H9 (cell line): ENCODE measurements around the gene TDRD9. TPM values are rescaled to one million over a fixed set of nuclear protein-coding genes. Genes with fewer than 3 reads are reported as not detected.
A peak's percentile ranks its signal among the peaks of the same experiment; 100 is the strongest.
"Not testable (repeated sequence)": the region's sequence is repeated elsewhere in the genome, so short reads cannot be mapped to it uniquely, and the experiment has no call there.

Experiments used
- DNase-seq: peaks from one replicate; pipeline ENCODE4 v3.0.0-alpha.2; 2017
- H2AFZ ChIP-seq: one replicate; pipeline ENCODE4 v1.6.1; 2013; ENCODE audit warnings: mild to moderate bottlenecking, low read length, control low read depth, moderate library complexity
- H2AK5ac ChIP-seq: 2 replicates; pipeline ENCODE4 v1.6.1; 2013; ENCODE audit warnings: low read length, control low read depth, mixed read lengths; ENCODE audit not compliant: insufficient read length
- H2BK120ac ChIP-seq: one replicate; pipeline ENCODE4 v1.6.1; 2013; ENCODE audit warnings: low read depth, mild to moderate bottlenecking, low read length, control low read depth, inconsistent platforms; ENCODE audit not compliant: poor library complexity, severe bottlenecking
- H2BK12ac ChIP-seq: 2 replicates; pipeline ENCODE4 v1.6.1; 2013; ENCODE audit warnings: low read length, control low read depth, mixed read lengths, low read depth; ENCODE audit not compliant: insufficient read length
- H2BK15ac ChIP-seq: 2 replicates; pipeline ENCODE4 v1.6.1; 2013; ENCODE audit warnings: low read depth, low read length, control low read depth
- H2BK20ac ChIP-seq: one replicate; pipeline ENCODE4 v1.6.1; 2013; ENCODE audit warnings: low read depth, mild to moderate bottlenecking, low read length, control low read depth, inconsistent platforms; ENCODE audit not compliant: poor library complexity, severe bottlenecking
- H2BK5ac ChIP-seq: 2 replicates; pipeline ENCODE4 v1.6.1; 2013; ENCODE audit warnings: low read length, control low read depth, mixed read lengths; ENCODE audit not compliant: insufficient read length
- H3K14ac ChIP-seq: 2 replicates; pipeline ENCODE4 v1.6.1; 2013; ENCODE audit warnings: low read length, control low read depth; ENCODE audit not compliant: insufficient read depth
- H3K18ac ChIP-seq: 2 replicates; pipeline ENCODE4 v1.6.1; 2013; ENCODE audit warnings: low read depth, mild to moderate bottlenecking, mixed read lengths, low read length, control low read depth; ENCODE audit not compliant: insufficient read length
- H3K23ac ChIP-seq: 2 replicates; pipeline ENCODE4 v1.6.1; 2013; ENCODE audit warnings: low read length, control low read depth, mixed read lengths, low read depth; ENCODE audit not compliant: insufficient read length
- H3K23me2 ChIP-seq: 2 replicates; pipeline ENCODE4 v1.6.1; 2013; ENCODE audit warnings: low read depth, mild to moderate bottlenecking, mixed read lengths, low read length, control low read depth; ENCODE audit not compliant: insufficient read length, poor library complexity, severe bottlenecking
- H3K27ac ChIP-seq: 2 replicates; pipeline ENCODE4 v1.5.1; 2013; ENCODE audit warnings: low read length, control low read depth, mixed read lengths, low read depth; ENCODE audit not compliant: insufficient read length
- H3K27me3 ChIP-seq: 2 replicates; pipeline ENCODE4 v1.6.1; 2013; ENCODE audit warnings: low read length, control low read depth, inconsistent platforms; ENCODE audit not compliant: insufficient read depth
- H3K4ac ChIP-seq: 2 replicates; pipeline ENCODE4 v1.6.1; 2013; ENCODE audit warnings: low read depth, mild to moderate bottlenecking, control low read depth, inconsistent platforms, low read length, moderate library complexity
- H3K4me1 ChIP-seq: 2 replicates; pipeline ENCODE4 v1.6.1; 2013; ENCODE audit warnings: low read length, control low read depth, inconsistent platforms; ENCODE audit not compliant: insufficient read depth
- H3K4me2 ChIP-seq: 2 replicates; pipeline ENCODE4 v1.6.1; 2013; ENCODE audit warnings: low read length, control low read depth, mixed read lengths; ENCODE audit not compliant: insufficient read length, insufficient read depth
- H3K56ac ChIP-seq: 2 replicates; pipeline ENCODE4 v1.6.1; 2013; ENCODE audit warnings: low read depth, mild to moderate bottlenecking, mixed read lengths, low read length, control low read depth; ENCODE audit not compliant: insufficient read length
- H3K79me1 ChIP-seq: 2 replicates; pipeline ENCODE4 v1.6.1; 2013; ENCODE audit warnings: low read depth, mild to moderate bottlenecking, moderate library complexity, low read length, control low read depth, inconsistent platforms; ENCODE audit not compliant: insufficient read depth, poor library complexity, severe bottlenecking
- H3K79me2 ChIP-seq: 2 replicates; pipeline ENCODE4 v1.6.1; 2013; ENCODE audit warnings: low read length, control low read depth, inconsistent platforms; ENCODE audit not compliant: insufficient read depth
- H3K9ac ChIP-seq: 2 replicates; pipeline ENCODE4 v1.6.1; 2013; ENCODE audit warnings: low read length, control low read depth, mixed read lengths; ENCODE audit not compliant: insufficient read length; ENCODE audit errors: extremely low read depth
- H3K9me3 ChIP-seq: one replicate; pipeline ENCODE4 v1.6.1; 2013; ENCODE audit warnings: low read depth, low read length, inconsistent platforms; ENCODE audit not compliant: control insufficient read depth
- H3T11ph ChIP-seq: one replicate; pipeline ENCODE4 v1.6.1; 2013; ENCODE audit warnings: mild to moderate bottlenecking, low read length, control low read depth, inconsistent platforms
- H4K20me1 ChIP-seq: one replicate; pipeline ENCODE4 v1.6.1; 2013; ENCODE audit not compliant: control insufficient read depth, insufficient read length, insufficient read depth
- H4K5ac ChIP-seq: 2 replicates; pipeline ENCODE4 v1.6.1; 2013; ENCODE audit warnings: low read depth, mild to moderate bottlenecking, mixed read lengths, low read length, control low read depth; ENCODE audit not compliant: insufficient read length
- H4K8ac ChIP-seq: replicated peaks from 2 replicates; pipeline ENCODE4 v1.6.1; 2013; ENCODE audit warnings: low read length, control low read depth, mixed read lengths, low read depth; ENCODE audit not compliant: insufficient read length
- H4K91ac ChIP-seq: 2 replicates; pipeline ENCODE4 v1.6.1; 2013; ENCODE audit warnings: low read depth, mild to moderate bottlenecking, moderate library complexity, mixed read lengths, low read length, control low read depth; ENCODE audit not compliant: insufficient read length
- H3K27ac Mint-ChIP-seq, 3 experiments: 2 replicates in 2 of 3; 3 replicates in 1 of 3; pipeline ENCODE4 v1.8.0; 2020 to 2021; ENCODE audit warnings: mixed read lengths in 3 of 3, mild to moderate bottlenecking in 1 of 3, moderate library complexity in 1 of 3
- H3K27me3 Mint-ChIP-seq: 2 replicates; pipeline ENCODE4 v1.8.0; 2021; ENCODE audit warnings: low read depth, mild to moderate bottlenecking, moderate library complexity, mixed read lengths
- H3K36me3 Mint-ChIP-seq, 3 experiments: 2 replicates in 2 of 3; 3 replicates in 1 of 3; pipeline ENCODE4 v1.8.0; 2020 to 2021; ENCODE audit warnings: low read depth in 3 of 3, mixed read lengths in 3 of 3; ENCODE audit not compliant: insufficient read depth in 1 of 3
- H3K4me1 Mint-ChIP-seq, 2 experiments: 2 replicates each; pipeline ENCODE4 v1.8.0; 2020; ENCODE audit warnings: mixed read lengths in 2 of 2
- H3K4me3 Mint-ChIP-seq, 2 experiments: 2 replicates in 1 of 2; 3 replicates in 1 of 2; pipeline ENCODE4 v1.8.0; 2020 to 2021; ENCODE audit warnings: mild to moderate bottlenecking in 2 of 2, mixed read lengths in 2 of 2, moderate library complexity in 1 of 2
- H3K9me3 Mint-ChIP-seq, 2 experiments: 2 replicates in 1 of 2; 3 replicates in 1 of 2; pipeline ENCODE4 v1.8.0; 2020; ENCODE audit warnings: mild to moderate bottlenecking in 2 of 2, mixed read lengths in 2 of 2, moderate library complexity in 1 of 2
- WGBS: extraction: QIAGEN DNeasy Blood & Tissue Kit; methylation state at CpG from one replicate; pipeline ENCODE4 v1.1.7; 2013; ENCODE audit warnings: missing lambda C conversion rate, low lambda C conversion rate, mixed read lengths; ENCODE audit not compliant: insufficient read length; ENCODE audit errors: extremely low coverage; 5-methylcytosine and 5-hydroxymethylcytosine counted together
- total RNA-seq: library from RNA; stranded (reverse); gene quantifications from 2 replicates; pipeline ENCODE4 v1.2.1, GENCODE V29; 2021
- TF ChIP-seq, protein P1 (sequence below): fragments of 200-600 bp; sonication (generic); conservative IDR thresholded peaks from 3 replicates; pipeline ENCODE4 v1.8.0; 2021; ENCODE audit warnings: antibody characterized with exemption, mild to moderate bottlenecking

TDRD9 gene
- total RNA-seq, 1 experiment from 2014 or later = not detected

DNA sequence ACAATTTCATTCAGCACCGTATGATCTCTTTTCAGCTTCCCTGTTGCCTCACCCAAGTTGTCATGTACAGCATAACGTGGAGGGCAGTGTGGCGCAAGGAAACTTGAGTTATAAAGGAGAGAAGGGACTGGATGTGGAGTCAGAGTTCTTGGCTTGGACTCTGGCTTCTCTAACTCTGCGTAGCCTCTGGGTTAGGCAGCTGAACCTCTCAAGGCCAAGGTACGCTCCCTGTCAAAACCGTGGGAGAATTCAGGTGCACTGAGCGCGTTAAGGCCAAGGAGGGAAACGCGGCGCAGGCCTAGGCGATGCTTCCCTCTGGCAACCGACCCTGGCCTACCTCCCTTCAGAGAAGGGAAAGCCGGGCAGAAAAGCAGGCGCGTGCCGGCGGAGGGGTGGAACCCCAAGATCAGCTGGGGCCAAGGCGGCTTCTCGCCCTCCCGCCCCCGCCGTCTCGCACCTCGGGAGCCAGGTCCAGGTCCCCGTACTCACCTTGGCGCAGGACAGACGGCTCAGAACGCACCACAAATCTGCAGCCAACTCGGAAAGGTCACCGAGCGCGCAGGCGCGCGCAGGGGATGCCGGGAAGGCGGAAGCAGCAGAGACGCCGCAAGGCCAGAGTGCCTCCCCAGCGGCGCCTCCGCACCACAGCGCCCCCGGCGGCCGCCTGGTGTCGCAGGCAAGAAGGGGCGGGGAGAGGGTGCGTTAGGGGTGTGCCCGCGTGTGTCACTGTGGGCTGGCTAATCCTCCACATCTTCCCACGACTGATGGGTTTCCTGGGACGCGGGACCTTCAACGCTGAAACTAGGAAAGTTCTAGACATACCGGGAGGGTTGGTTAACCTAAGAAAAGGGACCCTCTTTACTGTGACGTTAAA is 7.0 kb upstream of the TDRD9 start:
- peak overlapping the region; percentile 53 to 96 (median 88); a peak in 6 of 7 replicates for H3K27ac Mint-ChIP-seq
- Histone ChIP-seq H2BK15ac (no peak overlapping the region), H2BK5ac (no peak overlapping the region), H3K4me2 (peak overlapping the region; percentile 100), H2AK5ac (no peak overlapping the region), H3T11ph (no peak overlapping the region), H3K79me1 (peaks cover 14% of the 10 kb centered on the region), H2BK20ac (no peak overlapping the region), H3K14ac (peak overlapping the region; percentile 86), H3K4ac (no peak overlapping the region), H3K9me3 (no peaks in the 10 kb centered on the region), H3K23ac (peak overlapping the region; percentile 9), H4K5ac (no peak overlapping the region), H3K27ac (no peak overlapping the region), H2AFZ (peak overlapping the region; percentile 95), H3K56ac (no peak overlapping the region), H3K79me2 (peaks cover 4% of the 10 kb centered on the region; the same call in 1 of the 2 replicates), H3K4me1 (no peaks in the 10 kb centered on the region), H3K9ac (peak overlapping the region; percentile 98), H4K8ac (no peak overlapping the region), H3K23me2 (peaks cover 8% of the 10 kb centered on the region), H3K18ac (peak overlapping the region; percentile 59), H3K27me3 (no peaks in the 10 kb centered on the region), H4K20me1 (no peaks in the 10 kb centered on the region), H2BK12ac (no peak overlapping the region), H4K91ac (no peak overlapping the region), H2BK120ac (no peak overlapping the region)
- H3K9me3 Mint-ChIP-seq = no peaks in the 10 kb centered on the region
- 0 out of 2 replicates have a peak, but pooled peaks cover 1% of the 10 kb centered on the region for H3K27me3 Mint-ChIP-seq
- H3K4me1 Mint-ChIP-seq = peaks cover 7 to 11% of the 10 kb centered on the region in 2 experiments; a peak in 2 of 4 replicates
- no CpG with 5 or more reads among the region's 58 CpGs for WGBS
- peak overlapping the region; percentile 92 to 94 for H3K4me3 Mint-ChIP-seq
- peaks cover 4 to 11% (median 4%) of the 10 kb centered on the region in 3 experiments; a peak in 6 of 7 replicates for H3K36me3 Mint-ChIP-seq
- DNase-seq = peak; percentile 93
- TF ChIP-seq, protein P1, sequence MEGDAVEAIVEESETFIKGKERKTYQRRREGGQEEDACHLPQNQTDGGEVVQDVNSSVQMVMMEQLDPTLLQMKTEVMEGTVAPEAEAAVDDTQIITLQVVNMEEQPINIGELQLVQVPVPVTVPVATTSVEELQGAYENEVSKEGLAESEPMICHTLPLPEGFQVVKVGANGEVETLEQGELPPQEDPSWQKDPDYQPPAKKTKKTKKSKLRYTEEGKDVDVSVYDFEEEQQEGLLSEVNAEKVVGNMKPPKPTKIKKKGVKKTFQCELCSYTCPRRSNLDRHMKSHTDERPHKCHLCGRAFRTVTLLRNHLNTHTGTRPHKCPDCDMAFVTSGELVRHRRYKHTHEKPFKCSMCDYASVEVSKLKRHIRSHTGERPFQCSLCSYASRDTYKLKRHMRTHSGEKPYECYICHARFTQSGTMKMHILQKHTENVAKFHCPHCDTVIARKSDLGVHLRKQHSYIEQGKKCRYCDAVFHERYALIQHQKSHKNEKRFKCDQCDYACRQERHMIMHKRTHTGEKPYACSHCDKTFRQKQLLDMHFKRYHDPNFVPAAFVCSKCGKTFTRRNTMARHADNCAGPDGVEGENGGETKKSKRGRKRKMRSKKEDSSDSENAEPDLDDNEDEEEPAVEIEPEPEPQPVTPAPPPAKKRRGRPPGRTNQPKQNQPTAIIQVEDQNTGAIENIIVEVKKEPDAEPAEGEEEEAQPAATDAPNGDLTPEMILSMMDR = peak; percentile 99

GRCh38 chr14:103921855-103922200 is 6.4 kb upstream of the TDRD9 start:
- not testable (repeated sequence) for H2BK120ac ChIP-seq, H2BK15ac ChIP-seq, H4K20me1 ChIP-seq, H3K23me2 ChIP-seq, H3K56ac ChIP-seq, H2BK5ac ChIP-seq, H3K23ac ChIP-seq, H3K27ac Mint-ChIP-seq, H3K27me3 Mint-ChIP-seq, H3K4me1 ChIP-seq, H3T11ph ChIP-seq, H3K79me2 ChIP-seq, H3K4ac ChIP-seq, H3K9me3 ChIP-seq, H3K79me1 ChIP-seq, H4K91ac ChIP-seq, H3K27ac ChIP-seq, H3K9ac ChIP-seq, H3K14ac ChIP-seq, H2BK20ac ChIP-seq, H3K36me3 Mint-ChIP-seq, H2BK12ac ChIP-seq, H2AK5ac ChIP-seq, H3K18ac ChIP-seq, DNase-seq, H4K8ac ChIP-seq, H3K27me3 ChIP-seq, H4K5ac ChIP-seq, H3K9me3 Mint-ChIP-seq
- peak overlapping the region; percentile 66 to 92 for H3K4me3 Mint-ChIP-seq
- WGBS = no CpG with 5 or more reads among the region's 12 CpGs
- peaks cover 7 to 11% of the 10 kb centered on the region in 2 experiments; a peak in 2 of 4 replicates for H3K4me1 Mint-ChIP-seq
- Histone ChIP-seq H2AFZ (peak overlapping the region; percentile 95), H3K4me2 (peak overlapping the region; percentile 100)
